ENCODE measurements around the gene SMIM44. TPM values are rescaled to one million over a fixed set of nuclear protein-coding genes. Genes with fewer than 3 reads are reported as not detected.

The SMIM44 gene
- total RNA-seq, 1 experiment from 2014 or later = not detected

- no peak overlapping the region for H3K4me3 ChIP-seq (ENCODE audit: low read depth in 2 of 2, low read length in 2 of 2)
- intact Hi-C loops (cut with micrococcal nuclease; ENCODE audit: unreplicated experiment) = no loop called here
- H3K36me3 ChIP-seq (ENCODE audit: control insufficient read depth, insufficient read depth, low read length) = no peaks in the 10 kb centered on the region
- BruUV-seq (replicated peaks) = no TSS peak
- H3K4me1 ChIP-seq (ENCODE audit: control insufficient read depth, insufficient read depth, low read length) = no peaks in the 10 kb centered on the region
- no peak overlapping the region for H3K27ac ChIP-seq (ENCODE audit: low read length)
- DNase-seq (ENCODE audit: low read depth, low spot score) = no peak
- no peaks in the 10 kb centered on the region for H3K9me3 ChIP-seq (ENCODE audit: control insufficient read depth, insufficient read depth, low read depth, low read length)
- no peaks in the 10 kb centered on the region for H3K27me3 ChIP-seq (ENCODE audit: control insufficient read depth, insufficient read depth, low read length)
- CTCF ChIA-PET = no interaction called here
- in situ Hi-C loops (cut with HindIII; ENCODE audit: low pct_unique_long_range_greater_than_20kb, low sequenced_read_pairs) = no loop called here
- ATAC-seq = no peak
- TF ChIP-seq SIN3A (IDR thresholded peaks at IDR 0.05; ENCODE audit: borderline replicate concordance, insufficient read depth, low read depth, low read length) = no peak
- TF ChIP-seq CTCF (IDR thresholded peaks at IDR 0.05) = no peak
- POLR2A ChIA-PET = no interaction called here
Observed at GRCh38 chr19:3522421-3523360, 39.5 kb upstream of the SMIM44 start.

GRCh38 chr19:3521104-3521445 lies 37.8 kb upstream of the SMIM44 start:
- intact Hi-C loops (cut with micrococcal nuclease; ENCODE audit: unreplicated experiment) = no loop called here
- POLR2A ChIA-PET = no interaction called here
- Histone ChIP-seq H3K9me3 (ENCODE audit: control insufficient read depth, insufficient read depth, low read depth, low read length) (no peaks in the 10 kb centered on the region), H3K36me3 (ENCODE audit: control insufficient read depth, insufficient read depth, low read length) (no peaks in the 10 kb centered on the region), H3K4me1 (ENCODE audit: control insufficient read depth, insufficient read depth, low read length) (no peaks in the 10 kb centered on the region; the same call in 1 of the 2 replicates), H3K4me3 (ENCODE audit: low read depth in 2 of 2, low read length in 2 of 2) (no peak overlapping the region), H3K27ac (ENCODE audit: low read length) (no peak overlapping the region), H3K27me3 (ENCODE audit: control insufficient read depth, insufficient read depth, low read length) (no peaks in the 10 kb centered on the region)
- in situ Hi-C loops (cut with HindIII; ENCODE audit: low pct_unique_long_range_greater_than_20kb, low sequenced_read_pairs) = no loop called here
- ATAC-seq (no peak), DNase-seq (ENCODE audit: low read depth, low spot score) (no peak)
- TF ChIP-seq SIN3A (IDR thresholded peaks at IDR 0.05; ENCODE audit: borderline replicate concordance, insufficient read depth, low read depth, low read length) (no peak), POLR2AphosphoS5 (IDR thresholded peaks at IDR 0.05; ENCODE audit: low read depth, low read length) (no peak), TCF7L2 (IDR thresholded peaks at IDR 0.05; ENCODE audit: low read depth, low read length) (no peak), REST (IDR thresholded peaks at IDR 0.05; ENCODE audit: insufficient read depth in 1 of 2, low read depth in 2 of 2, low read length in 1 of 2) (no peak), CTCF (IDR thresholded peaks at IDR 0.05) (no peak)
- BruUV-seq (replicated peaks) = no TSS peak
- CTCF ChIA-PET = interaction anchor here (0.7 kb wide), 1 partner anchor 17 kb away, joined by 10 read pairs; no protein-coding TSS in a partner anchor

Measured in Panc1 (cell line).